ENCODE data around the gene BRD1. TPM values are rescaled to one million over a fixed set of nuclear protein-coding genes. Genes with fewer than 3 reads are reported as not detected.
A peak's percentile ranks its signal among the peaks of the same experiment; 100 is the strongest.

BRD1 gene
- total RNA-seq = 10 to 100 TPM; 32.9 to 34.9 TPM
- long read RNA-seq, full-length matches to known transcripts = 4 of 26 reads
- long read RNA-seq, partial matches to known transcripts = 15 of 26 reads
- long read RNA-seq, other reads (novel, unspliced or antisense) = 7 of 26 reads

DNA sequence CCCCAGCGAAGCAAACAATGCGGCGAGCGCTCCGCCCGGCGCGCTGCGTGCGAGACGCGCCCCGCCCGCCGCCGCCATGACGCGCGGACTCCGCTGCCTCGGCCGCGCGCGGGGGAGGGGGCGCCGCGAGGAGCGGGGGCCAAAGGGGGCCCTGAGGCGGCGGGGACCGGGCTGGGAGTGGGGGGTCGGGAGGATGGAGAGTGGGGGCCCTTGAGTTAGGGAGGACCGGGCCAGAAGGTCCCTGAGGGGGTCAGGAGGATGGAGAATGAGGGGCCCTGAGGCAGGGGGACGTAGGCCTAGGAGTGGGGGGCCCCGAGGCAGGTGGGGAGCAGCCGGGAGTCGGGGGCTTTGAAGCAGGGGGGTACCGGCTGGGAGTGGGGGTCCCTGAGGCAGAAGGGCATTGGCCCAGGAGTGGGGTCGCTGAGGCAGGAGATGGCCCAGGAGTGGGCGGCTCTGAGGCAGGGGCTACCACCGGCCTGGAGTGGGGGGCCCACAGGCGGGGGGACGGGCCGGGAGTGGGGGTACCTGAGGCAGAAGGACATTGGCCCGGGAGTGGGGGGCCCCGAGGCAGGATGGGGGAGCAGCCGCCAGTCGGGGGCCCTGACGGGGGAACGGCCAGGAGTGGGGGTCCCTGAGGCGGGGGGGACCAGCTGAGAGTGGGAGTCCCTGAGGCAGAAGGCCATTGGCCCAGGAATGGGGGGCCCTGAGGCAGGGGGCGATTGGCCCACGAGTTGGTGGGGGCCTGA is at the start of gene BRD1:
BRD1 (minus strand) TSS at position 21 of the 746 bp plus-strand sequence. CDS start 3,556 bp downstream, outside the sequence.
- intact Hi-C loops (cut with DNase I, micrococcal nuclease) = no loop called here
- peak; percentile 78 for ATAC-seq
- peak in 1 of 2 donors; percentile 78 for DNase-seq

DNA sequence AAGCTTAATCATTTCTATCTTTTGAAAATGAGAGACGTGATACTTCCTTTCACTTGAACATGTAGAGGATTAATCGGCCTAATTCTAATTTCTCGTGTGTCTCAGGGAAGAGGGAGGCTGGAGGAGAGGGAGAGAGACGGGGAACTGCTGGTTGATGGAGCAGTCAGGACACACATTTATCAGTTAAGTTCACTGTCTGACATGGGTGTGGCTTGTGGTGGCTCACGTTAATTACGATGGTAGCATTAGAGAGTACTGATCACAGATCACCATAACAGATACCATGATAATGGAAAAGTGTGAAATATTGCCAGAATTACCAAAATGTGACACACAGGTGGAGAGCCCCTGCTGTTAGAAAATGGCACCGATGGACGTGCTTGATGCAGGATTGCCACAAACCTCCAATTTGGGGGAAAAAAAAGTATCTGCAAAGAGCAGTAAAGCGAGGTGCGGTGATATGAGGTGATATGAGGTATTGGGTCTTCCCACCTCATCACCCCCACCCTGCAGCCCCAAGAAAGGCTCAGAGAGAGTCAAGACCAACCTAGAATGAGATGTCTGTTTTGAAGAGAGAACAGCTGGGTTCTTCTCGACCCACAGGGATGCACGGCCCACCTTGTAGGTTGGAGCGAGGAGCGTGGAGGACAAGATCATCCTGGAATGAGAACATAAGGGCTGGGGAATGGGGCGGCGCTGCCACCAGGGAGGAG is 45.7 kb upstream of the BRD1 start:
- no peak for ATAC-seq
- intact Hi-C loops (cut with DNase I, micrococcal nuclease) = no loop called here
- no peak for DNase-seq

- intact Hi-C loops (cut with DNase I, micrococcal nuclease) = no loop called here
- no peak for ATAC-seq
- DNase-seq = no peak
Measured at GRCh38 chr22:49872347-49872746, 44.7 kb upstream of the BRD1 start.

DNA sequence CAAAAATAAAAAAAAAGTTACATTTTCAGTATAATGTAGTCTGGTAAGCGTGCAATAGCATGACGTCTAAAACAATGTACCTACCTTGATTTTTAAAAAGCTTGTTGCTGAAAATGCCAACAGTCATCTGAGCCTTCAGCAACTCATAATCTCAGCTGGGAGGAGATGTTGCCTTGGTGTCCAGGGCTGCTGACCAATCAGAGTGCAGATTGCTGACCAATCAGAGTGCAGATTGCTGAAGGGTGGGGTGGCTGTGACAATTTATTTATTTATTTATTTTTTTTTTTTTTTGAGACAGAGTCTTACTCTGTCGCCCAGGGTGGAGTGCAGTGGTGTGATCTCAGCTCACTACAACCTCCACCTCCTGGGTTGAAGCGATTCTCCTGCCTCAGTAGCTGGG is 43.8 kb upstream of the BRD1 start:
- intact Hi-C loops (cut with DNase I, micrococcal nuclease) = no loop called here
- ATAC-seq (no peak), DNase-seq (no peak)

GRCh38 chr22:49869845-49870712 is 42.4 kb upstream of the BRD1 start:
- ATAC-seq = no peak

GRCh38 chr22:49869086-49869830 is 41.6 kb upstream of the BRD1 start:
- ATAC-seq (no peak), DNase-seq (no peak)
- intact Hi-C loops (cut with DNase I, micrococcal nuclease) = no loop called here

More at GRCh38 chr22:49869845-49870712, 42.4 kb upstream of the BRD1 start:
- no peak for DNase-seq
- intact Hi-C loops (cut with DNase I, micrococcal nuclease) = no loop called here

- intact Hi-C loops (cut with DNase I, micrococcal nuclease) = no loop called here
- ATAC-seq = peak; percentile 49
- no peak for DNase-seq
Measured at GRCh38 chr22:49867303-49868265, 39.9 kb upstream of the BRD1 start.

DNA sequence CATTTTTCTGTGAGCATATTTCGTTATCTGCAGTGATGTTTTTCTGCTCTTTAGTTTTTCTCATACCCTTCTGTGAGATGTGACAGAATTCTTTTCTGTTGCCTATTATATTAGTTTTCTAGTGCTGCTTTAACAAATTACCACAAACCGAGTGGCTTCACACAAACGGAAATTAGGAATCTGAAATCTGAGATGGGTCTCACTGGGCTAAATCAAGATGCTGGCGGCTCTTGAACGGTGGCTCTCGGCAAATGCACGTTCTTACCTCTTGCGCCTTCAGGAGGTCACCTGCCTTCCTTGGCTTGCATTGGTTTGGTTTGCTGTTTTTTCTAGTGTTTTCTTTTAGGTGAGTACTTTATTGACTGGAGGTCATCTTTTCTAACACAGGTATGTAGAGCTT is 39.0 kb upstream of the BRD1 start:
- ATAC-seq (no peak), DNase-seq (no peak)
- intact Hi-C loops (cut with DNase I, micrococcal nuclease) = no loop called here

- intact Hi-C loops (cut with DNase I, micrococcal nuclease) = no loop called here
- no peak for DNase-seq
- ATAC-seq = no peak
Measured at GRCh38 chr22:49866134-49866533, 38.5 kb upstream of the BRD1 start.

DNA sequence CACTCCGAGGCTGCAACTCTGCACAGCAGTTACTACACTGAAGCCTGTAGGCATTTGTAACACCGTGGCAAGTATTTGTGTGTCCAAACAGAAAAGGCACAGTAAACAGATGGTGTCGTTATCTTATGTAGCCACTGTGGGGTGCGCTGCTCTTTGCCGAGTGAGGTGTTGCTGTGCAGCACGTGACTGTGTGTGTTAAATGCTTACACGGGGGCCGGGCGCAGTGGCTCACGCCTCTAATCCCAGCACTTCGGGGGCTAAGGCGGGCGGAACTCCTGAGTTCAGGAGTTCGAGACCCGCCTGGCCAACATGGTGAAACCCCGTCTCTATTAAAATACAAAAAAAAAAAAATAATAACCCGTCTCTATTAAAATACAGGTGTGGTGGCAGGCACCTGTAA is 37.5 kb upstream of the BRD1 start:
- ATAC-seq = no peak
- intact Hi-C loops (cut with DNase I, micrococcal nuclease) = no loop called here
- no peak for DNase-seq

GRCh38 chr22:49863931-49864330 is 36.3 kb upstream of the BRD1 start:
- intact Hi-C loops (cut with DNase I, micrococcal nuclease) = no loop called here
- ATAC-seq (no peak), DNase-seq (no peak)

DNA sequence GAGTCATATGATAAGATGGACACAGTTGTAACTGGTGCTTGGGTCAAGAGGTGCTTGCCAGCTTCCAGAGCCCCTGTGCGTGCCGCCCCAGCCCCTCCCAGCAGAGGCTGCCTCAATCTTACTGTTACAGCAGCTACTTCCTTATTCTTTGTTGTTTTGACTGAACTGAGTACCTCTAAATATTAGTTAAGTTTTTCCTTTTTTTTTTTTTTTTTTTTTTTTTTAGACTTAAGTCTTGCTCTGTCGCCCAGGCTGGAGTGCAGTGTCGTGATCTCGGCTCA is 34.8 kb upstream of the BRD1 start:
- intact Hi-C loops (cut with DNase I, micrococcal nuclease) = no loop called here
- ATAC-seq (no peak), DNase-seq (no peak)

DNA sequence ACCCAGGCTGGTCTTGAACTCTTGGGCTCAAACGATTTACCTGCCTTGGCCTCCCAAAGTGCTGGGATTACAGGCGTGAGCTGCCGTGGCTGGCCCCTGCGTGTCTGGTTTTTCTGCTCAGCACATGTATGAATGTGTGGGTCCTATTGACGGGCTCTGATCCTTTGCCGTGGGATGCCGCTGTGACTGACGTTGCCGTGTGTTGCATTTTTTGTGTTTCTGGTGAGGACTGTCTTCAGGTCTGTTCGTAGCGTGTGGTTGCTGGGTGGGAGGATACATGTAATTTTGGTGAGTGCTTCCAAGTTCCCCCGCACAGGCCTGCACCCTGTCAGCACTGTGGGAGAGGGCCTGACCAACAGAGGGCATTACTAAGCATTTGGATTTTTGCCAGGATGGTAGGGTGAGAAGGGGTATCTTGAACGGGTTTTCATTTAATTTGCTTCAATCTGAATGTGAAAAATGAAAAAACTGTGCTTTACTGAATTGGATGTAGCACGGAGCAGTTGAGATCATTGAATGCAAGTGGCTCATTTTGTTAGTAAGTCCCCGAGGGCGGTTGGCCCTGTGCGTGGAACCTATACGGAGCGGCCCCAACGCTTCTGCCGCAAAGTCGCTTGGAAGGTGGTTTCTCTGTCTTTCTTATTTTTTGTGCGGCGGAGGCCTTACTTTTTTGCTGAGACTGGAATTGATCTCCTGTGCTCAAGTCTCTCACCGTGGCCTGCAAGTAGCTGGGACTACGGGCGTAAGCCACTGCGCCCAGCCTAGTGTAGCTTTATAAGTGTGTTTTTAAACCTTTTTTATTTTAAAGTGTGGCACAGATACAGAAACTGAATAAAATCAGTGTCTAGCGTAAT is 34.2 kb upstream of the BRD1 start:
- intact Hi-C loops (cut with DNase I, micrococcal nuclease) = no loop called here
- no peak for ATAC-seq
- DNase-seq = no peak

DNA sequence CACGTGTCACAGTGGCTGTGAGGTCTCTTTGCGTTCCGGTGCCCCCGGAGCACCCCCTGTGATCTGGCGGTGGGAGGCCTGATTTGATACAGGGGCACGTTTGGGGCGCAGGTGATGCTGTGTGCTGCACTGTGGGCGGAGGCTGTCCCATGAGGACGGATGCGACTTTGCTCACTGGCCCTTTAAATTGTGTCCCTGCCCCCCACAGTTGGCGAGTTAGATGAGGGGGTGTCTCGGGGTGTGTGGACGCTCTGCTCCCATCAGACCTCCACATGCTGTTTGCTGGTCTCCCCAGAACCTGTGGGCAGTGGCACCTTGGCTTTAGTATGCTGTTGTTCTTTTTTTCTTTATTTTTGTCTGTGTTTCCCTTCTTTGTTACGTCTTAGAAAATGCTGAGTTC is 31.2 kb upstream of the BRD1 start:
- ATAC-seq (no peak), DNase-seq (no peak)
- intact Hi-C loops (cut with DNase I, micrococcal nuclease) = loop anchor here in 1 of 2 donors (10.0 kb wide), 1 partner anchor 56 kb away; the partner anchor contains the start of genes ALG12 and CRELD2

GRCh38 chr22:49856766-49857618 is 29.3 kb upstream of the BRD1 start:
- ATAC-seq = no peak
- intact Hi-C loops (cut with DNase I, micrococcal nuclease) = loop anchor here in 1 of 2 donors (10.0 kb wide), 1 partner anchor 58 kb away; the partner anchor contains the start of genes ALG12 and CRELD2
- DNase-seq = no peak

DNA sequence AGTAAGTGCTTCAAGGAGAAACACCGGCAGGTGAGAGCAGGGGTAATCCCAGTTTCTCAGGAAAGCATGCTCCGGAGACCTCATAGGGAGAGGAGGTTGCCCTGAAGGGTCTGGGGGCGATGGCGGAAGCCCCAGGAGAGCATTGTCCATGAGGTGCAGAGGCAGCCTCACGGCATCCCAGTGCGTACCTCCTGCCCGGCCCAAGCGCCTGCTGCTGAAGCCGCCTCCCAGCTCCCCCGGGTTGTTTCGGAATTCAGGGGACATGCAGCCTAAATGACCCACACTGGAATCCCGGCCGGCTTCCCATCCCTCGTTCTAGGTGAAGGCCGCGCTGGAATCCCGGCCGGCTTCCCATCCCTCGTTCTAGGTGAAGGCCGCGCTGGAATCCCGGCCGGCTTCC is 28.7 kb upstream of the BRD1 start:
- intact Hi-C loops (cut with DNase I, micrococcal nuclease) = loop anchor here in 1 of 2 donors (10.0 kb wide), 1 partner anchor 58 kb away; the partner anchor contains the start of genes ALG12 and CRELD2
- ATAC-seq = no peak
- no peak for DNase-seq

Measured in left colon (tissue), 2 donors.